COLO829 (cell line): Measurements from ENCODE around the gene RYR1.
A peak's percentile ranks its signal among the peaks of the same experiment; 100 is the strongest.

ENCODE experiments used
- DNase-seq: peaks from one replicate; pipeline ENCODE4 v3.0.0; 2012; ENCODE audit warnings: low spot score

RYR1 gene

DNA sequence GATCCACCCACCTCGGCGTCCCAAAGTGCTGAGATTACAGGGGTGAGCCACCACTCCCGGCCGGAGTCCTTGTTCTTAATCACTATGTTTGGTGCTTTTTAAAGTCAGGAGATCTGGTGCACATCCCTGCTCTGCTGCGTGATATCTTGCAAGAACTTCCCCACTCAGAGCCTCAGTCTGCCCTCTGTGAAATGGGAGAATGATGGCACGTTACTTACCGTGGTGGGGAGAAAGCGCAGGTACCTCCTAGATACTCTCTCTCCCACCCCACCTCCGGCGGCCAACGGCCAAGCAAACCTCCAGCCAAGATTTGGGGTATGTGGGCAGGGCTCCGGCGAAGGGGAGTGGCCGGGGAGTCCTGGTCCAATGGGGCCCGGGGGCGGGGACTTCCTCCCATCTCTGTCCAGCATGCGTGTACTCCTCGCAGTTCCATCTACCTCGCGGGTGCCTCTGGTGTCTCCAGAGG is at the start of gene RYR1:
Gene RYR1 (plus strand): TSS at position 424 of the 466 bp plus-strand sequence. CDS start 139 bp downstream, outside the sequence.
- DNase-seq = no peak

DNA sequence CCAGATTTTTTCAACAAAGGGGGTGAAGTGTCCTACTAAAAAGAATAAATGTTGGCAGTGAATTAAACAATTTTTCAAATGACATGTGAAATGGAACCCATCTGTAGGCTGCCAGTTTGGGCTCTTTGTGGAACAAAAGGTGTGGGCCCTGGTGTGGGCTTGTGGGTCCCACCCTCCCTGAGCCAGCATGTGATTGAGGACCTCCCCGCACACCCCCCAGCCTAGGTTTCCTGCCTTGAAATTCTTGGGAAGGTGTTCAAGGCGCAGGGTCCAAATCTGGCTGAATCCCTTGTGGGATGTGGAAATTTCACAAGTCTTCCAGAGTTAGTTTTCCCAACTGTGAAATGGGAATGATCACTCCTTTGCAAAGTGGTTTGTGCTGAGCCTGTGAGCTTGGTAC is 49.7 kb upstream of the RYR1 start:
- DNase-seq = no peak

DNA sequence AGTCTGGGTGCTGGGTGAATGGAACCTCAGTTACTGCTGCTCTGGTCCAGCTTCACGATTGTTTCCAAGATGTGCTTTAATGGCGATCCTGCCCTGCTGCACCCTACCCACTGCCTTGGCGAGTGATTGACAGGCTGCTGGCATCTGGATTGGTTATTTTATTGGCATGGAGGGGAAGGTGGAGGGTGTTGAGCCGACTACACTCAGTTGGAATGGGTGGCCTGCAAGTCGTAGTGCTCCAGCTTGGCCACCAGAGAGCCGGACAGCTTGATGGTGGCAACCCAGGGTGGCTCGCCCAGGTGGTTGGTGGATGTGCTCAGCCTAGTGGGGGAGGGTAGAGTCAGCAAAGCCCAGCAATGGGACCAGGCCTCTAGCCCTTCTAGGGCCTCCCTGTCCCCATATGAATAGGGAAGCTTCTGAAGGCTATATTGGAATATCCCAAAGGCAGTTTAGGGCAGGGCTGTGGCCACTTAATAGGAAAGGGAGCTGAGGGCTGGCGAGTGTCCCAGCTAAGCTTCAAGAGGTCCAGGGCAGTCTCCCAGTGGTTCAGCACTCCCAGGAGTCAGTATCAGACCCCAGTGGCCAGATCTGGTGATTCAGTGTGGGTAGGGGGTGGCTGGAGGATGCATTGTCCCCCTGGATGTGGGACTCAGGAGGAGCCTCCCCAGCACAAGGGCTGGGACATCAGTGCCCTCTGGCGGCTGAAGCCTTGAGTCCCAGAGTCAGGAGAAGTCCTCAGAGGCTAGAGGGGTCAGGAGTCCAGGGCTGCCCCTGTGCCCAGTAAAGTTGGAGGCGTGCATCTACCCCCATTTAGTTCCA is 49.1 kb upstream of the RYR1 start:
- DNase-seq = no peak

DNA sequence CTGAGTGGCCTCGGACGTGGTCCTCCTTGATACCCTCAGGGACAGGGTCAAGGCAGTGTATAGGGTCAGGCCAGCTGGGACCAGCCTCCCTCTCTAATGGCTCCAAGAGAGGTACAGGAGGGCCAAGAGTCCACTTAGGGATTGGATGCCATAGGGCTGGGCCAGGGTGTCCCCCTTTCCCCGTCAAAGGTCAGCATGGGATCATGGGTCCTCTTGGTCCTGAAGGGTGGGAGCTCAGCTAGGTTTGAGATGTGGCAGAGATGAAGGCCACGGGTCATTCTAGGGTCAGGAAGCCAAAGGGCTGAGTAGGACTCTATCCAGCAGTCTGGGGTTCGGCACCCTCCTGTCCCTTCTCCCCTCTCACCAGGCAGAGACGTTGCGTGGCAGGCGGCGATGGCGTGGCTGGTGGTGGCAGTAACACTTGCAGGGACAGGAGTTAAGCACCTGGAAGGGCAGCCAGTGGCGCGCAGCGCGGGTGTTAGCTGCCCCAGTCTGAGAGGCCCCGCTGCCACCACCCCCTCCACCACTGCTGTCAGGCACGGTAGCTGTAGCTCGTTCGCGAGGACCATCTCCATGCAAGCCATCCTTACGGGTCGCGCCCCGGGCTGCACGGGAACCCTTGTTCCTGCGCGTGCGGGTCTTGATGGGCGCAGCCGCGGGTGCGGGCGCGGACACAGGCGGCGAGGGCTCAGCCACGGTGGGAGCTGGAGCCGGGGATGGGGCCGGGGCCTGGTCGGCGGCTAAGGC is 48.3 kb upstream of the RYR1 start:
- no peak for DNase-seq

DNA sequence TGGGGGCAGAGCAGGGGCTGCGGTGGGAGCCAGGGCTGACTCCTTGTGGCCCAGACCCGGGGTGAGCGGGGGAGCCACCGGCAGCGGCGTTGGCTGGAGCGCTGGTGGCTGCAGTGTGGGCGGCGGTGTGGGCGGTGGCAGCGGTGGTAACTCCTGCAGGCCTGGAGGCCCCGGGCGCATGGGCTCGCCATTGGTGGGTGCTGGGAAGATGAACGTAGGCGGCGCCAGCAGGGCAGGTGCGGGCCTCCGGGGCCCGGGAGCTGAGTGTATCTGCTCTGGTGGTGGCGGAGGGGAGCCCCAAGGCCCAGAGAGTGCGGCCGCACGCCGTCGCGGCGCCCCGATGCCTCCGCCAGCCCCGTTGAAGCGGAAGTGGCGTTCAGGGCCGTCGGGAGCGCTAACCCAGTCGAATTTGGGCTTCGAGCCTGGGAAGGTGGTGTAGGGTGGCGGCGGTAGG is 47.7 kb upstream of the RYR1 start:
- DNase-seq = no peak

DNA sequence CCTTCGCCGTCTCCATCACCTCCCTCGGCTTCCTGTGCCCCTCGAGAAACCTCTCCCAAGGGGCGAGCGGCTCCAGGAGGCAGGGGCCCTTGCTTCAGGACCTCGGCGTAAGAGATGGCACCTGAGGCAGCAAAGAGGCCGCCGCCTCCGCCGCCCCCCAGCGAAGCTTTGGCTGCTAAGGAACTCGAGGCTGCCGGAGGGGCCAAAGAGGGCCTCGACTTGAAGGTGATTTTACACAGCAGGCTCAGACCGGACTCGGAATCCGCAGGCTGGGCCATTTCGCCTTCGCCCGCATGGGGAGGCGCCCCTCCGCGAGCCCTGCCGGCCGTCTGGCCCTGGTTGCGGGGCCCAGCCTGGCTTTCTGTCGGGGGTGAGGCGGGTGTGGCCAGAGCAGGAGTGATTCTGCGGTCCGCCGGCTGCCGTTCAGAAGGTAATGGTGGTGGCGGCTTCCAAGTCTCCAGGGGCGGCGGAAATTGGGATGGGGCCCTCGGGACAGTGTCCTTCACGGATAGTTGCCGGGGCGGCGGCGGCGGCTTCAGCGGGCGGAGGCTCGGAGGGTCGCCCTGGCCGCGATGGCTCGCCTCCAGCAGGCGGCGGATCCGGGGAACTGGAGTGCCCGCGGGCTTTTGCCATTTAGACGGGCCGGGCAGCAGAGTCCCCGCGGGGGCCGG is 47.1 kb upstream of the RYR1 start:
- no peak for DNase-seq

DNA sequence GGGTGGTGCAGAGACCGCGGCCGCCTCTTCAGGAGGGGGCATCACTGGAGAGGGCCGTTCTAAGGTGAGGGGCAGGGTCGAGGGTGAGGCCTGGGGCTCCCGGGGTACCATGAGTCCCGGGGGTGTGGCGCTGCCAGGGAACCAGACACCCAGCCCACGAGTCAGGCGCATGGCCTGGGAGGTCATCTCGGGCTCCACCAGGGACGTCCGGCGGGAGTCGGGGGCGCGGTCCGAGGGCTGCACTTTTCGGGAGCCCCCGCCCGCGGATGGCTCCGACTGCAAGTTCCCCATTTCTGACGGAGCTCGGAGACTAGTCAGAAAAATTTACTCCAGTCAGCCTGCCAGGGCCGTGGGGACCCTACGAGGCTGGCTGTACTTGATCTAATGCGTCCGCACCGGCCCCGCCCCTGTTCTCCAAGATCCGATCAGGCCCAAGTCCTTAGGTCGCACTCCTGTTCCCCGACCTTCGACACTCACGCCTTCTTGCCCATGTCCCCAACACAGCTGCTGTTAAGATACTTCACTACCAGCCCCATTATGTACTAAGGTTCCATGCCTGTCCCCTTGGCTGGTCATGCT is 46.4 kb upstream of the RYR1 start:
- no peak for DNase-seq

DNA sequence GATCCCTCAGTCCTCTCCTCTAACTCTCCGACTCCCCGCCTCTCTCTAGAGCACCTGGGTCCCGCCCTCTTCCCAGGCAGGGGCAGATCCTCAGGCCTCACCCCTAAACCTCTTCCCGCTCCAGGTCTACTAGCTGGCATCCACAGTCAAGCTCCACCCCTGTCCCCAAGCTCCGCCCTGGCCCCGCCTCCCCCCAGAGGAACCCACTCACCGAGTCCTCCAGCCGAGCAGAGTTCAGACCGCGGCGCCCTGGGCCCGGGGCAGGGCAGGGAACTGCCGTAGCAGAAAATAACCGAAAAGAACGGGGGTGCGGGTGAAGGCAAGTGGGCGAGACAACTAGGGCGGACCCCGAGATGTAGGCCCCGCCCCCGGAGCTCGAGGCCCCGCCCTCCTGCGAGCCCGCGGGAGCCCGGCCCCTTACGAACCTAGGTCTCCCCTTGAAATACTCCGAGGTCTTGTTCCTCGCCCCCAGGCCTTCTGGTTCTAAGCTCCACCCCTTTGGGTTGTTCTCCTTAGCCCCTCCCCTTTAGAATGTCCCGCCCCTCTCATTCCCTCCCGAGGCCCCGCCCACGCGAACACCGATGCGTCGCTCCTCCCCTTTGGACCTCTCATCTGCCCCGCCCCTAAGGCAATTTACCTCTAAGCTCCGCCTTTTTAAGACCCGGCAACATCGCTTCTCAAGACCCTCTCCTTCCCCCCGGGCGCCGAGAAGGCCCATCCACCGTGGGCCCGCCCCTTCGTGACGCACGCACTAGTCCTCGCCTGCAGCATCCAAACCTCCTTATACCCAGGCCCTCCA is 45.7 kb upstream of the RYR1 start, which contains the start of gene GGN:
Gene GGN (minus strand): TSS at position 485 of the 799 bp plus-strand sequence. CDS start 773 bp downstream, outside the sequence.
- DNase-seq = peak; percentile 98

DNA sequence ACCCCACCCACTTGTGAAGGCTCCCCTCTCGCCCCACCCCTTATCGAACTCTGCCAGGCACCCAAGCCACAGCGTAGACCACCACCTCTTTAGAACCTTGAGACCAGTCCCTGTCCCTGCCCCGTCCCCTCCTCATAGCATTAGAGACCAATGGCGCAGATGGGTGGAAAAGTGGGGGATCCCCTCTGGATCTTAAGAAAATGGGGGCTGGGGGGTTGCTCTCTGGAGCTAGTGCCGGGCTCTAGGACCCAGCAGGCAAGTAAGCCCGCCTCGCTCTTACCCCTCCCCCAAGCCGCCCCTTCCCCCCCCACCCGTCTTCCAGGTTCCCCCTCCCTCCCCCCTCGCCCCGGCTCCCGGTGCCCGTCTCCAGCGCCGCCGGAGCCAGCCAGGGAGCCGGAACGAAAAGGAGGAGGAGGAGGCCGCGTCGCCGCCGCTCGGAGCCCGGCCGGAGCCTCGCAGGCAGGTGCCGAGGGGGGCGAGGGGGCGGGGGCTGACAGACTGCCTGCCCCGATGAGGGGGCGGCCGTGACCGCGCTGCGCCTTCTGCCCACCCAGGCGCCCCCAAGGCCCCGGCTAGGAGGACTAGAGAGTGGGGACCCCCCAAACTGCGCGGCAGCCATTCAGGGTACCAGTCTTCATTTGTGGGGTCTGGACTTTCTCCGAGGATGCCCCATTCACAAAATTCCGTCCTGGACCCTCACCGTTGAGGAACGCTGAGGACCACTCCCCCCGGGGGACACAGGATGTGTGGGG is 45.0 kb upstream of the RYR1 start, which contains the start of gene SPRED3:
Gene SPRED3 (plus strand): TSS at position 349 of the 752 bp plus-strand sequence. CDS start 1,606 bp downstream, outside the sequence.
- DNase-seq = peak; percentile 48

DNA sequence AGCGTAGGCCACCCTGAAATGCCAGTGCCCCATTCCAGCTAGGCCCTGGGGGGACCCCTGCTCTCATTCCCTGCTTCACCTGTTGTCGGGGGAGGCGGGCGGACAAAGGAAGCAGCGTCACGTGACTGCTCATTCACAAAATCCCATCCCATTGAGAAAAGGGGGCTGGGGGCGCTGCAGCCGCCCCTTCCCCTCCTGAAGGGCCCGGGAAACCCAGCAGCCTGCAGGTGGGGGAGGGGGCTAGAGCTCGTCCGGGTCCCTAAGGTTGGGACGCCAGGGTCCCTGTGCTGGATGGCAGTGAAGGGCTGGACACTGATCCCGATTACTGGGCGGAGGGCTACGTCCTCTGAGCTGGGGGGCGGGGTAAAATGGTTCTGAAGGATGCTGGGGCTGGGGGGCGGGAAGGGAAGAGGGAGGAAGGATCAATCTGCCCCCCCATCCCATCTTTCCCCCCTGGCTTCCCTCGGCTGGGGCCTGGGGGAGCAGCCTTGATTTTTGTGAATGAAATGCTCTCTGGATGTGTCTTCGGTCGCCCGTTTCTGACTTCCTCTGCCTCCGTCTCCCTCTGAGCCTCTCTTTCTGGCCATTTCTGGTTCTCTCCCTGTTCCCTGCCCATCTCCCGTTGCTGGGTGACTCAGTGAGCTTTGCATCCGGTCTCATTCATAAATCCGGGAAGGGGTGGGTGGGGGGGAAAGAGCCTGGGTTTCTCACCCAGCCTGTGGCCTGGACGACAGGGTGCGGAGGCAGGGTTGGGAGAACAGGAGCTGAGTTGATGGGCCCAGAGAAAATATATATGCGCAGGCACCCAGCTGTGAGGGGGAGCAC is 44.2 kb upstream of the RYR1 start:
- peak; percentile 91 for DNase-seq

DNA sequence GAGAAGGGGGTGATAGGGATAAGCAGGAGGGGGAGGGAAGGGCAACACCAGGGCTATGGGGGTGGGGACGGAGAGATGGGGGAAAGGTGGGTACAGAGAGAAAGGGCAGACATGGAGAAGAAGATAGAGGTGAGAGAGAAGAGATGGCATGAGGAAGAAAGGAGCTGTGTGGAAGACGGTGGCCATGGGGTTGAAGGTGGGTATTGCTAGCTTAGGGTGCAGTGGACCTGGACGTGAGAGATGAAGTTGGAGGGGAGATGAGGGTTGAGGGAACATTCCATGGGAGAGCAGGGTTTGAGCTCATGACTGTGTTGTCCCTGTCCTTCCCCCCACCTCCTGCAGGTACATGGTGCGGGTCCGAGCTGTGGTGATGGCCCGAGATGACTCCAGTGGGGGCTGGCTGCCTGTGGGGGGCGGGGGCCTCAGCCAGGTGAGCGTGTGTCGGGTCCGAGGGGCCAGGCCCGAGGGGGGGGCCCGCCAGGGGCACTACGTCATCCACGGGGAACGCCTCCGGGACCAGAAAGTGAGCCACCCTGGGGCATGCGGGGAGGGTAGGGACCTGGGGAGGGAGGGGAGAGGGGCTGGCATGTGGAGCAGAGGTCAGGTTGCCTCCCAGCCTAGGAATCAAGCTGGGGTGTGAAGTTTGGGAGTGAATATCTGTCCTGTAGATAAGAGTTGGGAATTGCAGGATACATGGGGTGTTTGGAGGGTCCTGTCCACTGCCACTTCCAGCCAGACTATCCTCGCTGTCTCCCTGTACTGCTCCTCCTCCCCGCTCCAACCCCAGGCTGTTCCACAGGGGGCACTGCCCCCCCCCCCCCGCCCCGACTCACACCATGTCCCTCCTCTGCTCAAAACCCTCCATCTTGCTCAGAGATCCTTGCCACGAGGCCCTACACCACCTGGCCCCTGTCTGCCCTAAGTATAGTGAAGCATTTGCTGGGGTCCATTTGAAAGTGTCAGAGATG is 43.2 kb upstream of the RYR1 start:
- DNase-seq = no peak

DNA sequence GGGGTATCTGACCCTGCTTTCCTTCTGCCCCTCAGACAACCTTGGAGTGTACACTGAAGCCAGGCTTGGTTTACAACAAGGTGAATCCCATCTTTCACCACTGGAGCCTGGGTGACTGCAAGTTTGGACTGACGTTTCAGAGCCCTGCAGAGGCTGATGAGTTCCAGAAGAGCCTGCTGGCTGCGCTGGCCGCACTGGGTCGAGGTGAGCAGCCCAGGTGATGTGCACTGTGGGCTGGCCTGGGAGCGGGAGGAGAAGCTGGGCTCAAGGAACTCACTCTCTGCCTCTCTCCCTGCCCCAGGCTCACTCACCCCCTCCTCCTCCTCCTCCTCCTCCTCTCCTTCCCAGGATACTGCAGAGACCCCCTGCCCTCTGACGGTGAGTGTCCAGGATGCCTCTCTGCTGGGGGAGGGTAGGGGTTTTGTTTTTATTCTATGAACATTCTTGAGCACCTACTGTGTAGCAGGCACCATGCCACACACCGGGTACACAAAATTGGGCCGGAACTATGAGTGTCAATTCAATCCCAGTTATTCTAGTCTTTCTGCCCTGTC is 41.5 kb upstream of the RYR1 start:
- DNase-seq = no peak

DNA sequence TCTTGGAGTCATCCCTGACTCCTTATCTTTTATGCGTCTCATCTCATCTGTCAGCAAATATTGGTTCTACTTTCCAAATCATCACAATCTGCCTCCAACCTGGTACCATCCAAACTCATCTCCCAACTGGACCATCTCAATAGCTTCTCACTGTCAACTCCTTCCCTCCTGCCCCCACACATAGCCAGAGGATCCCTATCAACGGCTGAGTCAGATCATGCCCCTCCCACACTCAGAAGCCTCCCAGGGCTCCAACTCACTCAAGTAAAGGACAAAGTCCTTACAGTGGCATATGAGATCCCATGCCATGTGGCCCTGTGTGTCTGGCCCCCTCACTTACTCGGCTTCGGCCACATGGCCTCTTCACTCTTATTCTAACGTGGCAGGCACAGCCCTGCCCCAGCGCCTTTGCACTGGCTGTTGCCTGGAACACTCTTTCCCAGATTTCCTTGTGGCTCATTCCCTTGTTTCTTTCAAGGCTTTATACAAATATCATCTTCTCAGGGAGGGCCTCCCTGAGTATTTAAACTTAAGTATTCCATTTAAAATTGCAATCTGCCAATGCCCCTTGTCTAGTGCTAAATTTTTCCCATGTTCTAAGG is 40.7 kb upstream of the RYR1 start:
- DNase-seq = no peak

DNA sequence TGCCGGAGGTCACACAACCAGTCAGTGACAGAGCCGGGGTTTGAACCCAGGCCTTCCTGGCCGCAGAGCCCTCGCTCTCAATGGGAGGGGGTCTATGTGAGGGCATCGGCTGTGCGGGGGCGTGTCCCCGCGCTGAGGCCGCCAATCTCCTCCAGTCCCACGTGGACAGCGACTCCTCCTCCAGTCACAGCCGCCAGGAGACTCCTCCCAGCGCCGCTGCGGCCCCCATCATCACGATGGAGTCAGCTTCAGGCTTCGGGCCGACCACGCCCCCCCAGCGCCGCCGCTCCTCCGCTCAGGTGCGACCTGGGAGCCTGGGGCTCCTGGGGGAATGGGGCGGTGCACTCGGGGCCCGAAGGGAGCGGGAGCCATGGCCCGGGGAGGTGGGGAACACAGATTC is 39.0 kb upstream of the RYR1 start:
- DNase-seq = no peak

DNA sequence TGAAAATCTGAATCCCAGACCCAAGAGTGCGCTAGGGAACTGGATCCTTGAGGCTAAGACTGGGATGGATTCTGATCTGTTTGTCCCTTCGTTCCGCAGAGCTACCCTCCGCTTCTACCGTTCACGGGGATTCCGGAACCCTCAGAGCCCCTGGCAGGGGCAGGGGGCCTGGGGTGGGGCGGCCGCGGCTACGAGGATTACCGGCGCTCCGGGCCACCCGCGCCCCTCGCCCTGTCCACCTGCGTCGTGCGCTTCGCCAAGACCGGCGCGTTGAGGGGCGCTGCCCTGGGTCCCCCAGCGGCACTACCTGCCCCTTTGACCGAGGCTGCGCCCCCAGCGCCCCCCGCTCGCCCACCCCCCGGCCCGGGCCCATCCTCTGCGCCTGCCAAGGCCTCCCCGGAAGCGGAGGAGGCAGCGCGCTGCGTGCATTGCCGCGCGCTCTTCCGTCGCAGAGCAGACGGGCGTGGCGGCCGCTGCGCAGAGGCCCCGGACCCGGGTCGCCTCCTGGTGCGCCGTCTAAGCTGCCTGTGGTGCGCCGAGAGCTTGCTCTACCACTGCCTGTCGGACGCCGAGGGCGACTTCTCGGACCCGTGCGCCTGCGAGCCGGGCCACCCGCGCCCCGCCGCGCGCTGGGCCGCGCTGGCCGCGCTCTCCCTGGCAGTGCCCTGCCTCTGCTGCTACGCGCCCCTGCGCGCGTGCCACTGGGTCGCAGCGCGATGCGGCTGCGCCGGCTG is 37.9 kb upstream of the RYR1 start:
- no peak for DNase-seq

DNA sequence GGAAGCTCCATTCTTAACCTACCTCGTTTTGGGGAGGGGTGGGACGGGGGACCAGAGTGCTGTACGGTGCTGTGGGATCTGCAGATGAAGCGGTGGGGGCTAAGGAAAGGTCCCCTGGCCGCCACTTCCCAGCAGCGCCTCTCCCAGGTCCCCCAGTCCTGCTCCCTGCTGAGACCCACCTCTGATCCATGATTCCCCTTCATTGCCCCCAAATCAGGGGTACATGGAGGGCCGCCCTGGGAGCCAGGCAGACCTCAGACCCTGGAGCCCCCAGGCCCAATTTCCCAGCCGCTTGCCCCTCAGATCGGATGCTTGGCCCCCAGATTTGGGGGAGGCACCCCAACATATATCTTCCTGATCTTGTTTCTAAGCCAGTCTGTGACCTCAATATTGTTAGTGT is 34.4 kb upstream of the RYR1 start:
- DNase-seq = no peak

DNA sequence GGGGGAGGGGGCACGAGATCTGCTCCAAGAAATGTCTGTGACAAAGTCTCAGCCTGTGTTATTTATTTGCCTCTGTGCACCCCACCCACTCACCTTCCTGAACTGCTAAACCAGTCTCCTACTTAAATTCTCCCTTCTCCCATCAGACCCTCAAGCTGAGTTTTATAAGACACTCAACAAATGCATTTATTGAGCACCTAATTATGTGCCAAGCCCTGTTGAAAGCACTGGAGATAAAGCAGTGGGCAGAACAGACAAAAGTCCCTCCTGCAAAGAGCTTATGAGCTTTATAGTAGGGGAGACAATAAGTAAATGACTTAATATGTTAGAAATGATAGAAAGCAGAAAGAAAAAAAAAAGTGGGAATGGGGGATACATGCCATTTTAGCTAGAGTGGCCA is 34.0 kb upstream of the RYR1 start:
- DNase-seq = no peak
